ENCODE measurements around the gene AHDC1. TPM values are rescaled to one million over a fixed set of nuclear protein-coding genes. Genes with fewer than 3 reads are reported as not detected.
A peak's percentile ranks its signal among the peaks of the same experiment; 100 is the strongest.

The AHDC1 gene
- total and polyA plus RNA-seq, 2 of the 13 experiments (the other 11 are each of a cell fraction or from before 2014, with no cell fraction given): 1.0 to 2.7 TPM

DNA sequence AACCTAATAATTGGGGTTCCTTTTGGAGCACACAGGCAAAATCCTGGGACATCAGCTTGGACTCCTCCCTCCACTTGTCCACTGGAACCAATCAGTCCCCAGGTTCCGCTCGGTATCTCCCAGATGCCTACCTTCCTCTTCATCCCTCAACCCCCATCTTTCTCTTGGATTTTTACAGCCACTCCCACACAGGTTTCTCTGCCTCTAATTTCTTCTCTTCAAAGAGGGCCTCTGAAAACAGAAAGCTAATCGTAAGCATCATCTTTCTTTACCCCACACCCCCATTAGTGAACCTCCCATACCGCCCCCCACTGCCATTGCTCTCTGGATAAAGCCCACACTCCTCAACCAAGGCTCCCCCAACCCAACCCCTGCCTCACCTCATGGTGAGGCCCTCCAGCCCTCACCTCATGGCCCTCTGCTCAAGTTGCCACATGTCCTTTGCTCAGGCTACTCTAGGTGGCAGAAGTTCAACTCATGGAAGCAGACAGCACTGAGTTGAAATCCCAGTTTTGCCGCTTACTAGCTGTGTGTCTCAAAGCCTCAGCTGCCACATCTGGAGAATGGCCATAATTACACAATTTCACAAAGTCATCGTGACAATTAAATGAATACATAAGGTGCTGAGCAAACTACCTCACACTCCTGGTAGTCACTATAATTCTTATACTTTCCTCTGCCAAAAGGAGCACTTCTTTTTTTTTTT lies 95.8 kb downstream of the AHDC1 start (continued):
- TF ChIP-seq ARID3A (IDR thresholded peaks at IDR 0.05; ENCODE audit: low read depth, low read length) (no peak), IKZF4 (CRISPR knock-in tag; IDR thresholded peaks at IDR 0.05; ENCODE audit: borderline replicate concordance, low read depth, not compliant biosample characterization) (no peak), MEF2D (CRISPR knock-in tag; IDR thresholded peaks at IDR 0.05) (no peak), RFXANK (CRISPR knock-in tag; IDR thresholded peaks at IDR 0.05) (no peak), NFIC (IDR thresholded peaks at IDR 0.05; ENCODE audit: low read length) (no peak), ZSCAN31 (CRISPR knock-in tag; IDR thresholded peaks at IDR 0.05; ENCODE audit: low read depth) (no peak), ZMYM3 (CRISPR knock-in tag; IDR thresholded peaks at IDR 0.05) (peak; percentile 93), CTCF (CRISPR knock-in tag; IDR thresholded peaks at IDR 0.05) (peak; percentile 57), STAG1 (CRISPR knock-in tag; IDR thresholded peaks at IDR 0.05) (peak; percentile 45; the same call in 1 of the 2 replicates), RORA (CRISPR knock-in tag; IDR thresholded peaks at IDR 0.05) (no peak), ZNF878 (CRISPR knock-in tag; IDR thresholded peaks at IDR 0.05) (no peak), FOXP1 (IDR thresholded peaks at IDR 0.05) (no peak), FOXP1 (CRISPR knock-in tag; IDR thresholded peaks at IDR 0.05) (no peak), ISX (CRISPR knock-in tag; conservative IDR thresholded peaks at IDR 0.05) (no peak), ZNF546 (CRISPR knock-in tag; conservative IDR thresholded peaks at IDR 0.05) (no peak), ATAD3A (CRISPR knock-in tag; IDR thresholded peaks at IDR 0.05) (no peak), FOXK2 (IDR thresholded peaks at IDR 0.05) (no peak), NR3C1 (CRISPR knock-in tag; IDR thresholded peaks at IDR 0.05) (no peak), NFATC3 (CRISPR knock-in tag; IDR thresholded peaks at IDR 0.05) (no peak)
- TF ChIP-seq, protein P1, sequence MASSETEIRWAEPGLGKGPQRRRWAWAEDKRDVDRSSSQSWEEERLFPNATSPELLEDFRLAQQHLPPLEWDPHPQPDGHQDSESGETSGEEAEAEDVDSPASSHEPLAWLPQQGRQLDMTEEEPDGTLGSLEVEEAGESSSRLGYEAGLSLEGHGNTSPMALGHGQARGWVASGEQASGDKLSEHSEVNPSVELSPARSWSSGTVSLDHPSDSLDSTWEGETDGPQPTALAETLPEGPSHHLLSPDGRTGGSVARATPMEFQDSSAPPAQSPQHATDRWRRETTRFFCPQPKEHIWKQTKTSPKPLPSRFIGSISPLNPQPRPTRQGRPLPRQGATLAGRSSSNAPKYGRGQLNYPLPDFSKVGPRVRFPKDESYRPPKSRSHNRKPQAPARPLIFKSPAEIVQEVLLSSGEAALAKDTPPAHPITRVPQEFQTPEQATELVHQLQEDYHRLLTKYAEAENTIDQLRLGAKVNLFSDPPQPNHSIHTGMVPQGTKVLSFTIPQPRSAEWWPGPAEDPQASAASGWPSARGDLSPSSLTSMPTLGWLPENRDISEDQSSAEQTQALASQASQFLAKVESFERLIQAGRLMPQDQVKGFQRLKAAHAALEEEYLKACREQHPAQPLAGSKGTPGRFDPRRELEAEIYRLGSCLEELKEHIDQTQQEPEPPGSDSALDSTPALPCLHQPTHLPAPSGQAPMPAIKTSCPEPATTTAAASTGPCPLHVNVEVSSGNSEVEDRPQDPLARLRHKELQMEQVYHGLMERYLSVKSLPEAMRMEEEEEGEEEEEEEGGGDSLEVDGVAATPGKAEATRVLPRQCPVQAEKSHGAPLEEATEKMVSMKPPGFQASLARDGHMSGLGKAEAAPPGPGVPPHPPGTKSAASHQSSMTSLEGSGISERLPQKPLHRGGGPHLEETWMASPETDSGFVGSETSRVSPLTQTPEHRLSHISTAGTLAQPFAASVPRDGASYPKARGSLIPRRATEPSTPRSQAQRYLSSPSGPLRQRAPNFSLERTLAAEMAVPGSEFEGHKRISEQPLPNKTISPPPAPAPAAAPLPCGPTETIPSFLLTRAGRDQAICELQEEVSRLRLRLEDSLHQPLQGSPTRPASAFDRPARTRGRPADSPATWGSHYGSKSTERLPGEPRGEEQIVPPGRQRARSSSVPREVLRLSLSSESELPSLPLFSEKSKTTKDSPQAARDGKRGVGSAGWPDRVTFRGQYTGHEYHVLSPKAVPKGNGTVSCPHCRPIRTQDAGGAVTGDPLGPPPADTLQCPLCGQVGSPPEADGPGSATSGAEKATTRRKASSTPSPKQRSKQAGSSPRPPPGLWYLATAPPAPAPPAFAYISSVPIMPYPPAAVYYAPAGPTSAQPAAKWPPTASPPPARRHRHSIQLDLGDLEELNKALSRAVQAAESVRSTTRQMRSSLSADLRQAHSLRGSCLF (CRISPR knock-in tag; IDR thresholded peaks at IDR 0.05; ENCODE audit: borderline replicate concordance): no peak
- TF ChIP-seq, protein P2, sequence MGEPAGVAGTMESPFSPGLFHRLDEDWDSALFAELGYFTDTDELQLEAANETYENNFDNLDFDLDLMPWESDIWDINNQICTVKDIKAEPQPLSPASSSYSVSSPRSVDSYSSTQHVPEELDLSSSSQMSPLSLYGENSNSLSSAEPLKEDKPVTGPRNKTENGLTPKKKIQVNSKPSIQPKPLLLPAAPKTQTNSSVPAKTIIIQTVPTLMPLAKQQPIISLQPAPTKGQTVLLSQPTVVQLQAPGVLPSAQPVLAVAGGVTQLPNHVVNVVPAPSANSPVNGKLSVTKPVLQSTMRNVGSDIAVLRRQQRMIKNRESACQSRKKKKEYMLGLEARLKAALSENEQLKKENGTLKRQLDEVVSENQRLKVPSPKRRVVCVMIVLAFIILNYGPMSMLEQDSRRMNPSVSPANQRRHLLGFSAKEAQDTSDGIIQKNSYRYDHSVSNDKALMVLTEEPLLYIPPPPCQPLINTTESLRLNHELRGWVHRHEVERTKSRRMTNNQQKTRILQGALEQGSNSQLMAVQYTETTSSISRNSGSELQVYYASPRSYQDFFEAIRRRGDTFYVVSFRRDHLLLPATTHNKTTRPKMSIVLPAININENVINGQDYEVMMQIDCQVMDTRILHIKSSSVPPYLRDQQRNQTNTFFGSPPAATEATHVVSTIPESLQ (CRISPR knock-in tag; conservative IDR thresholded peaks at IDR 0.05): no peak

All from HepG2 (cell line).